ENCODE measurements around the gene EOMES. TPM values are rescaled to one million over a fixed set of nuclear protein-coding genes. Genes with fewer than 3 reads are reported as not detected.

EOMES gene
- polyA plus RNA-seq, 1 donor (not counting 4 experiments of a cell fraction or from before 2014, with no cell fraction given): 1.6 TPM

GRCh38 chr3:27696906-27697305 lies 25.2 kb downstream of the EOMES start:
- Histone ChIP-seq H3K4me2 (ENCODE audit: control insufficient read depth, extremely low read depth, insufficient read depth, low read depth, low read length) (no peak overlapping the region), H3K27me3 (ENCODE audit: control insufficient read depth, extremely low read depth, insufficient read depth, low read length) (no peaks in the 10 kb centered on the region), H3K79me2 (ENCODE audit: control insufficient read depth, insufficient read depth, low read length) (no peaks in the 10 kb centered on the region), H4K20me1 (ENCODE audit: control insufficient read depth, extremely low read depth, insufficient read depth, low read length) (no peaks in the 10 kb centered on the region), H3K4me1 (ENCODE audit: control insufficient read depth, extremely low read depth, insufficient read depth, low read length) (peaks cover 2% of the 10 kb centered on the region), H3K9ac (ENCODE audit: control insufficient read depth, extremely low read depth, insufficient read depth, low read length) (no peak overlapping the region), H3K36me3 (ENCODE audit: control insufficient read depth in 2 of 2, extremely low read depth in 1 of 2, insufficient read depth in 2 of 2, low read length in 2 of 2) (no peaks in the 10 kb centered on the region), H2AFZ (ENCODE audit: control insufficient read depth, low read length) (peak overlapping the region; percentile 40), H3K9me3 (ENCODE audit: control insufficient read depth, low read depth, low read length) (no peaks in the 10 kb centered on the region), H3K4me3 (ENCODE audit: control insufficient read depth in 2 of 3, extremely low read depth in 1 of 3, insufficient read depth in 2 of 3, low read depth in 1 of 3, low read length in 3 of 3) (no peak overlapping the region), H3K9me1 (ENCODE audit: control insufficient read depth, extremely low read depth, insufficient read depth, low read length) (no peaks in the 10 kb centered on the region), H3K27ac (ENCODE audit: control insufficient read depth, insufficient read depth, low read length) (no peak overlapping the region)
- DNase-seq (ENCODE audit: low read depth, low spot score): no peak
- TF ChIP-seq, protein P1, sequence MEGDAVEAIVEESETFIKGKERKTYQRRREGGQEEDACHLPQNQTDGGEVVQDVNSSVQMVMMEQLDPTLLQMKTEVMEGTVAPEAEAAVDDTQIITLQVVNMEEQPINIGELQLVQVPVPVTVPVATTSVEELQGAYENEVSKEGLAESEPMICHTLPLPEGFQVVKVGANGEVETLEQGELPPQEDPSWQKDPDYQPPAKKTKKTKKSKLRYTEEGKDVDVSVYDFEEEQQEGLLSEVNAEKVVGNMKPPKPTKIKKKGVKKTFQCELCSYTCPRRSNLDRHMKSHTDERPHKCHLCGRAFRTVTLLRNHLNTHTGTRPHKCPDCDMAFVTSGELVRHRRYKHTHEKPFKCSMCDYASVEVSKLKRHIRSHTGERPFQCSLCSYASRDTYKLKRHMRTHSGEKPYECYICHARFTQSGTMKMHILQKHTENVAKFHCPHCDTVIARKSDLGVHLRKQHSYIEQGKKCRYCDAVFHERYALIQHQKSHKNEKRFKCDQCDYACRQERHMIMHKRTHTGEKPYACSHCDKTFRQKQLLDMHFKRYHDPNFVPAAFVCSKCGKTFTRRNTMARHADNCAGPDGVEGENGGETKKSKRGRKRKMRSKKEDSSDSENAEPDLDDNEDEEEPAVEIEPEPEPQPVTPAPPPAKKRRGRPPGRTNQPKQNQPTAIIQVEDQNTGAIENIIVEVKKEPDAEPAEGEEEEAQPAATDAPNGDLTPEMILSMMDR (optimal IDR thresholded peaks at IDR 0.05 in 1 of 3, IDR thresholded peaks at IDR 0.05 in 1 of 3, conservative IDR thresholded peaks at IDR 0.05 in 1 of 3; ENCODE audit: extremely low read depth in 1 of 3, insufficient read depth in 2 of 3, low read length in 3 of 3): no peak
- no peak for TF ChIP-seq EZH2 (IDR thresholded peaks at IDR 0.05; ENCODE audit: low read length)
- dilution Hi-C loops (cut with MboI; ENCODE audit: extremely low pct_ligation_motif_present, low sequenced_read_pairs): no loop called here
- peak; percentile 34 for FAIRE-seq

DNA sequence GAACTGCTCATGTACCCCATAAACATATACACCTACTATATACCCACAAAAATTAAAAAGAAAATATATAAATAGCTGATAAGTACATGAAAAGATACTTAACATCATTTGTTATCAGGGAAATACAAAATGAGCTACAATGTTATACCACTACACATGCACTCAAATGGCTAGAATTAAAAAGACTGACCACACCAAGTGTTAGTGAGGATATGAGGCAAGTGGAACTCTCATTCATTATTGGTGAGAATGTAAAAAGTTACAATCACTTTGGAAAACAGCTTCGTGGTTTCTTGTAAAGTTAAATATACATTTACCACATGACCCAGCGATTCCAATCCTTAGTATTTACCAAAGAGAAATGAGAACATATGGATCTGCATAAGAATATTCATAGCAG lies 26.5 kb downstream of the EOMES start:
- dilution Hi-C loops (cut with MboI; ENCODE audit: extremely low pct_ligation_motif_present, low sequenced_read_pairs): no loop called here
- no peak overlapping the region for H3K4me2 ChIP-seq (ENCODE audit: control insufficient read depth, extremely low read depth, insufficient read depth, low read depth, low read length)

More for the DNA sequence above, 26.5 kb downstream of the EOMES start:
- no peaks in the 10 kb centered on the region for H3K79me2 ChIP-seq (ENCODE audit: control insufficient read depth, insufficient read depth, low read length)
- H3K9me1 ChIP-seq (ENCODE audit: control insufficient read depth, extremely low read depth, insufficient read depth, low read length): no peaks in the 10 kb centered on the region
- H3K27me3 ChIP-seq (ENCODE audit: control insufficient read depth, extremely low read depth, insufficient read depth, low read length): no peaks in the 10 kb centered on the region
- no peak for DNase-seq (ENCODE audit: low read depth, low spot score)
- FAIRE-seq: no peak
- no peak overlapping the region for H3K9ac ChIP-seq (ENCODE audit: control insufficient read depth, extremely low read depth, insufficient read depth, low read length)
- no peak overlapping the region for H3K27ac ChIP-seq (ENCODE audit: control insufficient read depth, insufficient read depth, low read length)
- no peaks in the 10 kb centered on the region for H4K20me1 ChIP-seq (ENCODE audit: control insufficient read depth, extremely low read depth, insufficient read depth, low read length)
- no peak overlapping the region for H2AFZ ChIP-seq (ENCODE audit: control insufficient read depth, low read length)
- no peak for TF ChIP-seq EZH2 (IDR thresholded peaks at IDR 0.05; ENCODE audit: low read length)
- TF ChIP-seq, protein P1 (optimal IDR thresholded peaks at IDR 0.05 in 1 of 3, IDR thresholded peaks at IDR 0.05 in 1 of 3, conservative IDR thresholded peaks at IDR 0.05 in 1 of 3; ENCODE audit: extremely low read depth in 1 of 3, insufficient read depth in 2 of 3, low read length in 3 of 3): no peak
- no peaks in the 10 kb centered on the region for H3K9me3 ChIP-seq (ENCODE audit: control insufficient read depth, low read depth, low read length)
- no peak overlapping the region for H3K4me3 ChIP-seq (ENCODE audit: control insufficient read depth in 2 of 3, extremely low read depth in 1 of 3, insufficient read depth in 2 of 3, low read depth in 1 of 3, low read length in 3 of 3)
- peaks cover 2% of the 10 kb centered on the region for H3K4me1 ChIP-seq (ENCODE audit: control insufficient read depth, extremely low read depth, insufficient read depth, low read length)
- H3K36me3 ChIP-seq (ENCODE audit: control insufficient read depth in 2 of 2, extremely low read depth in 1 of 2, insufficient read depth in 2 of 2, low read length in 2 of 2): no peaks in the 10 kb centered on the region

Data from keratinocyte (primary cell).